Activated CD8-positive, alpha-beta memory T cell treated with anti-CD3 and anti-CD28 coated beads, Interleukin-2, amount 50 U/mL, for 1 hour (primary cell): ENCODE results near the gene CD244.

ENCODE experiments used
- DNase-seq: peaks from one replicate; pipeline ENCODE4 v3.0.0-alpha.2; 2020; ENCODE audit errors: extremely low read depth

The CD244 gene

DNA sequence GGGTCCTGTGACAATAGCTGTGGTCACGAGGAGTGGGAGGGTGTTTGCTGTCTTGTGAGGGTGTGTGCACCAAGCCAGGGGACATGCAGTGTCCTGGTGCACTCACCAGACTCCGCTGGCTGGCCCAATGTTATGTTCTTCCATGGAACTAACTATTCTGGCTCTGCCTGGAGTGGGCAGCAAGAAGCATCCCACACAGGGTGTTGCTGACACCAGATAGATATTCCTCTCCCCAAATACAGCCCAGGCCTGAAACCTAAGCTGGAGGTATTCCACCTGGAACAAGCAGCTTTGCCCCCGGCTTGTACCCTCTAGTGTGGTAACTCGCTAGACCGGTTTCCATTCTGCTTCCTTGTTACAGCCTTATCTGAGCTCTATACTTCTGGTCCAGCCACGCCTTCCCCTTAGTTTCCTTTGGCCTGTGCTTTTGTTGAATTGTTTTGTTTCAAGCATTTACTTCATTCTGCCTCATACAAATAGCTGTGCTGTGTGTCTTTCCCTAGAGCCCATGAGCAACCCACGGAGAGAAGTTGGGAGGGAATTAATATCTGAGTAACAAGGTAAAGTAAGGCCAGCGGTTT is 81.4 kb downstream of the CD244 start:
- no peak for DNase-seq

- no peak for DNase-seq
Measured at GRCh38 chr1:160780398-160780755, 82.3 kb downstream of the CD244 start.
